Breast epithelium (tissue), 3 donors: ENCODE results near the gene LRIG3.

ENCODE experiments used
- POLR2A ChIP-seq: fragments of 450-650 bp; IDR thresholded peaks from one replicate; pipeline ENCODE4 v1.6.1; 2016; ENCODE audit warnings: antibody characterized with exemption, mild to moderate bottlenecking, moderate library complexity
- POLR2AphosphoS5 ChIP-seq, 3 donors: sonication (generic); formaldehyde crosslinking; IDR thresholded peaks; one replicate each; pipeline ENCODE4 v1.6.1; 2017; ENCODE audit warnings: antibody characterized with exemption in 3 of 3
- TF ChIP-seq, protein P1 (sequence below), 3 donors: fragments of 450-650 bp; IDR thresholded peaks; one replicate each; pipeline ENCODE4 v1.5.1; 2016 to 2017; ENCODE audit warnings: antibody characterized with exemption in 3 of 3, mild to moderate bottlenecking in 3 of 3, moderate library complexity in 3 of 3

DNA sequence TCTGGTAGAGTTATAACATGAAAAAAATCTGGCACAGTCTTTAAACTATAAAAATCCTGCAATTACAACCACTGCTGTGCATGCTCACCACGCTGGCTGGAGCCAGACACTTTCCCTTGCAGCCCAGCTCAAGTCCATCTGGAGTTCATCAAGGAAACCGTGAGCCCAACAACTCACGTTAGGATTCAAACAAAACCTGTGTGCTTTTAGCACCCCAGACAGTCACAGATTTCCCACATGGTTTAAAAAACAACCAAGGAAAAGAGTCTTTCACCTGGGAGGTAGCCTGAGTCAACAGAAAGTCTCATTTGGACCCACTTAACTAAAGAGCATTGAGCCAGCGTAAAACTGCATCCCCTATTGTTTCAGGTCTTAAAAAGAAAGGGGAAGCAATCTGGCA, 4.7 kb downstream of the LRIG3 start:
- TF ChIP-seq, protein P1, sequence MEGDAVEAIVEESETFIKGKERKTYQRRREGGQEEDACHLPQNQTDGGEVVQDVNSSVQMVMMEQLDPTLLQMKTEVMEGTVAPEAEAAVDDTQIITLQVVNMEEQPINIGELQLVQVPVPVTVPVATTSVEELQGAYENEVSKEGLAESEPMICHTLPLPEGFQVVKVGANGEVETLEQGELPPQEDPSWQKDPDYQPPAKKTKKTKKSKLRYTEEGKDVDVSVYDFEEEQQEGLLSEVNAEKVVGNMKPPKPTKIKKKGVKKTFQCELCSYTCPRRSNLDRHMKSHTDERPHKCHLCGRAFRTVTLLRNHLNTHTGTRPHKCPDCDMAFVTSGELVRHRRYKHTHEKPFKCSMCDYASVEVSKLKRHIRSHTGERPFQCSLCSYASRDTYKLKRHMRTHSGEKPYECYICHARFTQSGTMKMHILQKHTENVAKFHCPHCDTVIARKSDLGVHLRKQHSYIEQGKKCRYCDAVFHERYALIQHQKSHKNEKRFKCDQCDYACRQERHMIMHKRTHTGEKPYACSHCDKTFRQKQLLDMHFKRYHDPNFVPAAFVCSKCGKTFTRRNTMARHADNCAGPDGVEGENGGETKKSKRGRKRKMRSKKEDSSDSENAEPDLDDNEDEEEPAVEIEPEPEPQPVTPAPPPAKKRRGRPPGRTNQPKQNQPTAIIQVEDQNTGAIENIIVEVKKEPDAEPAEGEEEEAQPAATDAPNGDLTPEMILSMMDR (IDR thresholded peaks at IDR 0.05) = no peak
- no peak for TF ChIP-seq POLR2AphosphoS5 (IDR thresholded peaks at IDR 0.05)
- no peak for TF ChIP-seq POLR2A
